Measurements from ENCODE around the gene MPEG1.
A peak's percentile ranks its signal among the peaks of the same experiment; 100 is the strongest.

The MPEG1 gene

DNA sequence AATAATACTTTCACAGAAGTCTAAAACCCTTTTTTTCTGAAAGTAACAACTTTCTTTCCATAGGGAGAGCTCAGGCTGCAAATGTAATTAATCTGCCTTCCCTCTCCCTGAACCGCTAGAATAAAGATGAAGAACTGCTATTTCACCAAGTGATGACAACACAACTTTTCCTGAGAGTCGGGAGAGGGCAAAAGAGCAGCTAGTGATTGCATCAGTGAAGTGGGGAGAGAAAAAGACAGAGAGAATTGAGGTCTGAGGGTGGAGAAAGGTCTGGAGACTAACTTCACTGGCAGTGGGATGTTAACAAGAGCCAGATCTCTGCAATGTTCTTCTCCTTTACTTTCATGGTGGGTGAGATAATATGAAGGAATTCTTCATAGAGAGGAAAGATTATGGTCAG, 10.9 kb upstream of the MPEG1 start:
- H4K20me1 ChIP-seq (ENCODE audit: insufficient read depth, low read length): no peaks in the 10 kb centered on the region
- H3K9me3 ChIP-seq (ENCODE audit: insufficient read depth, low read length): no peaks in the 10 kb centered on the region
- no peak overlapping the region for H3K4me2 ChIP-seq (ENCODE audit: low read length)
- H3K9ac ChIP-seq (ENCODE audit: low read length): no peak overlapping the region
- H3K27me3 ChIP-seq (ENCODE audit: low read depth, low read length): no peaks in the 10 kb centered on the region
- H3K36me3 ChIP-seq (replicated peaks; ENCODE audit: low read depth, low read length): peaks cover 3% of the 10 kb centered on the region
- H3K4me3 ChIP-seq (ENCODE audit: low read length): no peak overlapping the region
- H3K4me1 ChIP-seq (ENCODE audit: low read length): peaks cover 65% of the 10 kb centered on the region
- no peak for TF ChIP-seq EZH2phosphoT487 (IDR thresholded peaks at IDR 0.05; ENCODE audit: low read depth)
- TF ChIP-seq, protein P1, sequence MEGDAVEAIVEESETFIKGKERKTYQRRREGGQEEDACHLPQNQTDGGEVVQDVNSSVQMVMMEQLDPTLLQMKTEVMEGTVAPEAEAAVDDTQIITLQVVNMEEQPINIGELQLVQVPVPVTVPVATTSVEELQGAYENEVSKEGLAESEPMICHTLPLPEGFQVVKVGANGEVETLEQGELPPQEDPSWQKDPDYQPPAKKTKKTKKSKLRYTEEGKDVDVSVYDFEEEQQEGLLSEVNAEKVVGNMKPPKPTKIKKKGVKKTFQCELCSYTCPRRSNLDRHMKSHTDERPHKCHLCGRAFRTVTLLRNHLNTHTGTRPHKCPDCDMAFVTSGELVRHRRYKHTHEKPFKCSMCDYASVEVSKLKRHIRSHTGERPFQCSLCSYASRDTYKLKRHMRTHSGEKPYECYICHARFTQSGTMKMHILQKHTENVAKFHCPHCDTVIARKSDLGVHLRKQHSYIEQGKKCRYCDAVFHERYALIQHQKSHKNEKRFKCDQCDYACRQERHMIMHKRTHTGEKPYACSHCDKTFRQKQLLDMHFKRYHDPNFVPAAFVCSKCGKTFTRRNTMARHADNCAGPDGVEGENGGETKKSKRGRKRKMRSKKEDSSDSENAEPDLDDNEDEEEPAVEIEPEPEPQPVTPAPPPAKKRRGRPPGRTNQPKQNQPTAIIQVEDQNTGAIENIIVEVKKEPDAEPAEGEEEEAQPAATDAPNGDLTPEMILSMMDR (IDR thresholded peaks at IDR 0.05; ENCODE audit: low read depth, low read length): no peak
- no peak overlapping the region for H2AFZ ChIP-seq (ENCODE audit: low read depth, low read length)
- no peak overlapping the region for H3K27ac ChIP-seq (ENCODE audit: low read length)
- no peaks in the 10 kb centered on the region for H3K79me2 ChIP-seq (ENCODE audit: low read length)

GRCh38 chr11:59223177-59223576, 10.4 kb upstream of the MPEG1 start:
- H4K20me1 ChIP-seq (ENCODE audit: insufficient read depth, low read length): no peaks in the 10 kb centered on the region
- H3K4me3 ChIP-seq (ENCODE audit: low read length): no peak overlapping the region
- H3K36me3 ChIP-seq (replicated peaks; ENCODE audit: low read depth, low read length): peaks cover 3% of the 10 kb centered on the region
- H3K9ac ChIP-seq (ENCODE audit: low read length): no peak overlapping the region
- H2AFZ ChIP-seq (ENCODE audit: low read depth, low read length): no peak overlapping the region
- no peaks in the 10 kb centered on the region for H3K9me3 ChIP-seq (ENCODE audit: insufficient read depth, low read length)
- H3K4me2 ChIP-seq (ENCODE audit: low read length): no peak overlapping the region
- H3K79me2 ChIP-seq (ENCODE audit: low read length): peaks cover 2% of the 10 kb centered on the region
- H3K4me1 ChIP-seq (ENCODE audit: low read length): peaks cover 69% of the 10 kb centered on the region
- TF ChIP-seq, protein P1 (IDR thresholded peaks at IDR 0.05; ENCODE audit: low read depth, low read length): no peak
- no peak for TF ChIP-seq EZH2phosphoT487 (IDR thresholded peaks at IDR 0.05; ENCODE audit: low read depth)
- peak overlapping the region; percentile 38; the same call in 1 of the 2 replicates for H3K27ac ChIP-seq (ENCODE audit: low read length)
- no peaks in the 10 kb centered on the region for H3K27me3 ChIP-seq (ENCODE audit: low read depth, low read length)

- TF ChIP-seq, protein P1 (IDR thresholded peaks at IDR 0.05; ENCODE audit: low read depth, low read length): no peak
- TF ChIP-seq EZH2phosphoT487 (IDR thresholded peaks at IDR 0.05; ENCODE audit: low read depth): no peak
- Histone ChIP-seq H3K27ac (ENCODE audit: low read length) (peak overlapping the region; percentile 38), H3K36me3 (replicated peaks; ENCODE audit: low read depth, low read length) (peaks cover 3% of the 10 kb centered on the region), H3K4me3 (ENCODE audit: low read length) (no peak overlapping the region), H3K9ac (ENCODE audit: low read length) (no peak overlapping the region), H3K79me2 (ENCODE audit: low read length) (peaks cover 5% of the 10 kb centered on the region), H3K27me3 (ENCODE audit: low read depth, low read length) (no peaks in the 10 kb centered on the region), H3K9me3 (ENCODE audit: insufficient read depth, low read length) (no peaks in the 10 kb centered on the region), H3K4me2 (ENCODE audit: low read length) (peak overlapping the region; percentile 11), H2AFZ (ENCODE audit: low read depth, low read length) (no peak overlapping the region), H4K20me1 (ENCODE audit: insufficient read depth, low read length) (no peaks in the 10 kb centered on the region), H3K4me1 (ENCODE audit: low read length) (peaks cover 75% of the 10 kb centered on the region)
These were observed 9.8 kb upstream of the MPEG1 start for GRCh38 chr11:59222464-59223060.

- Histone ChIP-seq H3K9me3 (ENCODE audit: insufficient read depth, low read length) (no peaks in the 10 kb centered on the region), H3K27me3 (ENCODE audit: low read depth, low read length) (no peaks in the 10 kb centered on the region), H3K36me3 (replicated peaks; ENCODE audit: low read depth, low read length) (peaks cover 3% of the 10 kb centered on the region), H3K9ac (ENCODE audit: low read length) (peak overlapping the region; percentile 42; the same call in 1 of the 2 replicates), H3K79me2 (ENCODE audit: low read length) (peaks cover 5% of the 10 kb centered on the region), H3K4me3 (ENCODE audit: low read length) (peak overlapping the region; percentile 30), H3K27ac (ENCODE audit: low read length) (peak overlapping the region; percentile 43), H4K20me1 (ENCODE audit: insufficient read depth, low read length) (no peaks in the 10 kb centered on the region), H2AFZ (ENCODE audit: low read depth, low read length) (peak overlapping the region; percentile 37), H3K4me1 (ENCODE audit: low read length) (peaks cover 84% of the 10 kb centered on the region), H3K4me2 (ENCODE audit: low read length) (peak overlapping the region; percentile 58)
- TF ChIP-seq EZH2phosphoT487 (IDR thresholded peaks at IDR 0.05; ENCODE audit: low read depth): no peak
- TF ChIP-seq, protein P1 (IDR thresholded peaks at IDR 0.05; ENCODE audit: low read depth, low read length): peak; percentile 62
These were observed 8.7 kb upstream of the MPEG1 start for GRCh38 chr11:59221441-59221840.
